Measurements from ENCODE around the gene CFAP46.

Gene CFAP46

GRCh38 chr10:132880128-132880981, 62.0 kb downstream of the CFAP46 start:
- no peak for DNase-seq (ENCODE audit: low read depth in 2 of 2)

- no peak for DNase-seq (ENCODE audit: low read depth in 2 of 2)
Observed at GRCh38 chr10:132879408-132880127, 62.8 kb downstream of the CFAP46 start.

GRCh38 chr10:132878730-132879407, 63.5 kb downstream of the CFAP46 start:
- DNase-seq (ENCODE audit: low read depth in 2 of 2) = no peak

- DNase-seq (ENCODE audit: low read depth in 2 of 2) = no peak
Observed at GRCh38 chr10:132878091-132878729, 64.2 kb downstream of the CFAP46 start.

DNA sequence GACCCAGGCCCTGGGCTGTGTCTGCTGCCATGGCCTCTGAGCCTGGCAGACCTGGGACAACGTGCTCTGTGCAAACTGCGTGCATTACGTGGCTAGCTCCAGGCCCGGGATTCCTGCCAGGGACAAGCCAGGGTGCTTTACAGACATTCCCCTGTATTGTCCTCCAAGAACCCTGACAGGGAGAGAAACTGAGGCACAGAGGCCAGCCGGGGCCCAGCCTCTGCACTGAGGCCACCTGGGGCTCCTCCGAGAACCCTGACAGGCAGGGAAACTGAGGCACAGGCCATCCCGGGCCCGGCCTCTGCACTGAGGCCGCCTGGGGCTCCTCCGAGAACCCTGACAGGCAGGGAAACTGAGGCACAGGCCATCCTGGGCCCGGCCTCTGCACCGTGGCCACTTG, 64.9 kb downstream of the CFAP46 start:
- no peak for DNase-seq (ENCODE audit: low read depth in 2 of 2)

DNA sequence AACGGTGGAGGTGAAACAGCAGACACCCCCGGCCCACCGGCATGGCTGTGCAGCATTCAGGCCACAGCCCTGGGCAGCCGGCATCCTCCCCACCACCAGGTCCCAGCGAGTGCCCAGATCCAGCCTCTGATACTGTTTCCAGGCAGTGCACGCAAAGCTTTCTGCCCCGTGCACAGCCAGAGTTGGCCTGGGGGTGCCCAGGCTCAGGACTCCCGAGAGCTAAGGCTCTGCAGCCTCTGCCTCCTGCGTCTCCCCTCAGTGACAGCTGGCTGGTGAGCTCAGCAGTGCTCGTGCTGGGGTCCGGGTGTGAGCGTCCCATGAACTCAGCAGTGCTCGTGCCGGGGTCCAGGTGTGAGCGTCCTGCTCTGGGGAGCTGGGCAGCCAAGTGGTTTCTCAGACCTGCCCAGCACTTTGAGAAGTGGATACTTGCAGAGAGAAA, 65.4 kb downstream of the CFAP46 start:
- DNase-seq (ENCODE audit: low read depth in 2 of 2) = no peak

- no peak for DNase-seq (ENCODE audit: low read depth in 2 of 2)
Observed at GRCh38 chr10:132876131-132876860, 66.1 kb downstream of the CFAP46 start.

GRCh38 chr10:132875435-132875834, 66.9 kb downstream of the CFAP46 start:
- no peak for DNase-seq (ENCODE audit: low read depth in 2 of 2)

DNA sequence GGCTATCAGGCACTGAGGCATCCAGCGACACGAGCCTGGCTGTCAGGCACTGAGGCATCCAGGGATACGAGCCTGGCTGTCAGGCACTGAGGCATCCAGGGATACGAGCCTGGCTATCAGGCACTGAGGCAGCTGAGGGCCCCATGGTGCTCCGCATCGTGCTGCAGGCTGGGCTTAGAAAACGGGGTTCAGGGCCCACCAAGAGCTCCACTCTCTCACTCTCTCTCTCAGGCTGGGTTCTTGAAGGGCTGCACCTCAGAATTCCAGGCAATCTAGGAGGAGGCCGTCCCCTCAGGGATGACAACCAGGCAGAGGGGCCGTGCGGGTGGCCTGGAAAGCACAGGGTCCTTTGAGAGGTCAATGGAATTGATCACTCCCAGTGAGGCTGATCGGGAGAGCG, 69.0 kb downstream of the CFAP46 start:
- DNase-seq (ENCODE audit: low read depth in 2 of 2) = no peak

DNA sequence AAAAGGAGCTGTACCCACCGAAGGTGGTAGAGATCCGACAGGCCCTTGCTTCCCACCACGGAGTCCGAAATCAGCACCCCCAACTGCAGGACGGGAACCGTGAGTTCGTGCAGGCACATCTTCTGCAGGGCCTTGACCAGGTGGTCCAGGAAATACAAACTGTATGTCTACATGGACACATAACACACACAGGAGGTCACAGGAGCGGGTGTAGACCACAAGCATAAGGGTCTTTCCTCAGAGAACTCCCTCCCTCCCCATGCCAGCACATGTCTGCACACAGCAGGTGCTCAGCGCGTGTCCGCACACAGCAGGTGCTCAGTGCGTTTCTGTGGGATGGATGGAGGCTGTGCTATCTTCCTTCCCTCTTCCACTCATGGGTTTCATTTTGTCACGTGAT, 69.7 kb downstream of the CFAP46 start:
- no peak for DNase-seq (ENCODE audit: low read depth in 2 of 2)

- DNase-seq (ENCODE audit: low read depth in 2 of 2) = no peak
Observed at GRCh38 chr10:132870426-132870825, 71.9 kb downstream of the CFAP46 start.

DNA sequence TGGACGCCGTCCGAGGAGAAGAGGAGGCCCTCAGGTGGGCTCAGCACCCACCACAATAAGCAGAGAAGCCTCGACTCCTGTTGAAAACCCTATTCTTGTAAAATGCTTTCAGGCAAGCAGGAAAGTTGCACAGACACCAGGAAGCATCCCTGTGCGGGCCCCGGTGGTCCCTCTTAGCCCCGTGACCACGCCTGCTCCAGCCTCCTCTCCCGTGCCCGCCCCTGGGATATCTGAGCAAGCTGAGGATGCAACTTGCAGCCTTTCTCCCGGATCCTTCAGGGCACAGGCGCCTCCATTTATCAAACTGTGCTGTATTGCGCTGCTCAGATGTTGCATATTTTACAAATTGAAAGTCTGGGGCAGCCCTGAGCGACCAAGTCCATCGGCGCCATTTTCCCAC, 72.7 kb downstream of the CFAP46 start:
- no peak for DNase-seq (ENCODE audit: low read depth in 2 of 2)

DNA sequence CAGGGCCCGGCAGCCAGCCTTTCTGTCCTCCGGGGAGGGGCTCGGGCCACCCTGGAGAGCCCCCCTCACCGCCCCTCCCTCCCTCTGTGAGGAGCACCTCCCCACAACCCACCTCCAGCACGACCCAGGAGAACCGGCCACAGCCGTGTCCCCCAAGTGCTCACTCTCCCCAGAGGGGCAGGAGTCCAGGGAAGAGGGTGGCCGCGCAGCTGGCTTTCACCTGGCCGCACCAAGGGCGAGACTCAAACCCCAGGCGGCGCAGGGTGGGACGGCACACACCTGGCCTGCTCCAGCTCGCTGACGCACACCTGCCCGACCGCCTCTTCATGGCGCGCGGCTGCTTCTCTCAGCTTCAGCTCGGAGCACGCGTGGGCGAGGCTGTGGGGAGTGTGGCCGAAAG, 73.4 kb downstream of the CFAP46 start:
- no peak for DNase-seq (ENCODE audit: low read depth in 2 of 2)

GRCh38 chr10:132867801-132868644, 74.3 kb downstream of the CFAP46 start:
- no peak for DNase-seq (ENCODE audit: low read depth in 2 of 2)

DNA sequence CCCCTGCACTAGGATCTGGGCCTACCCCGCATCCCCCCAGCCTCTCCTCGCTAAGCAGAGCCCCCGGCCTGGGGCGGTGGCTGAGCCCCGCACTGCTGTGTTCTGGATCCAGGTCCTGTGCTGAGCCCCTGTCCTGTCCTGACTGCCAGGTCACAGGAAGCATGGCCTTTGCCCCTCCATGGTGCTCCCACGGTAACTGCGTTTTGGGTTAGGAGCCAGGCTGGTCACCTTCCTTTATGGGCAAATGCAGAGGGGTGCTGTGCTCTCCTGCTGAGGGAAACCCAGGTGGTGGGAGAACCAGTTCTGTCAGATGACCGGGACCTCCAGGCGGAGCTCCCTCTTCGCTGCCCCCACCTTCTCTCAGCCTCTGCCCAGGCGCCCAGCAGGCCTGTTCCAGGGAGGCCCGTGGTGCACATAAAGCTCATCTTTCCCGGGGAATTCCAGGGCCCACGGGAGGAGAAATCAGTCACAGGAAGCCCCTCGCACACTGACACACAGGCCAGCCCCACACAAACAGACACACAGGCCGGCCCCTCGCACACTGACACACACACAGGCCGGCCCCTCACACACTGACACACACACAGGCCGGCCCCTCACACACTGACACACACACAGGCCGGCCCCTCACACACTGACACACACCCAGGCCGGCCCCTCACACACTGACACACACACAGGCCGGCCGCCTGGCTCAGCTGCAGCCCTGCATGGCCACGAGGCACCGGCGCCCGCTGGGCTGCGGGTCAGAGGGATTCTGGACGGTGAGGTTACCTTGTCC, 75.6 kb downstream of the CFAP46 start:
- no peak for DNase-seq (ENCODE audit: low read depth in 2 of 2)

- no peak for DNase-seq (ENCODE audit: low read depth in 2 of 2)
Observed at GRCh38 chr10:132865851-132866600, 76.3 kb downstream of the CFAP46 start.

GRCh38 chr10:132865171-132865631, 77.2 kb downstream of the CFAP46 start:
- DNase-seq (ENCODE audit: low read depth in 2 of 2) = no peak

- DNase-seq (ENCODE audit: low read depth in 2 of 2) = no peak
Observed at GRCh38 chr10:132862485-132863420, 79.6 kb downstream of the CFAP46 start.

Data from stimulated activated CD4-positive, alpha-beta T cell treated with anti-CD3 and anti-CD28 coated beads, Interleukin-4, amount 100 ng/mL, for 48 hours (primary cell).